ENCODE data around the gene INSRR. TPM values are rescaled to one million over a fixed set of nuclear protein-coding genes. Genes with fewer than 3 reads are reported as not detected.

INSRR gene
- total and polyA plus RNA-seq, 9 of the 15 experiments (the other 6 are each of a cell fraction or from before 2014, with no cell fraction given) = 0.03 to 0.18 (median 0.06) TPM; not detected in 3

DNA sequence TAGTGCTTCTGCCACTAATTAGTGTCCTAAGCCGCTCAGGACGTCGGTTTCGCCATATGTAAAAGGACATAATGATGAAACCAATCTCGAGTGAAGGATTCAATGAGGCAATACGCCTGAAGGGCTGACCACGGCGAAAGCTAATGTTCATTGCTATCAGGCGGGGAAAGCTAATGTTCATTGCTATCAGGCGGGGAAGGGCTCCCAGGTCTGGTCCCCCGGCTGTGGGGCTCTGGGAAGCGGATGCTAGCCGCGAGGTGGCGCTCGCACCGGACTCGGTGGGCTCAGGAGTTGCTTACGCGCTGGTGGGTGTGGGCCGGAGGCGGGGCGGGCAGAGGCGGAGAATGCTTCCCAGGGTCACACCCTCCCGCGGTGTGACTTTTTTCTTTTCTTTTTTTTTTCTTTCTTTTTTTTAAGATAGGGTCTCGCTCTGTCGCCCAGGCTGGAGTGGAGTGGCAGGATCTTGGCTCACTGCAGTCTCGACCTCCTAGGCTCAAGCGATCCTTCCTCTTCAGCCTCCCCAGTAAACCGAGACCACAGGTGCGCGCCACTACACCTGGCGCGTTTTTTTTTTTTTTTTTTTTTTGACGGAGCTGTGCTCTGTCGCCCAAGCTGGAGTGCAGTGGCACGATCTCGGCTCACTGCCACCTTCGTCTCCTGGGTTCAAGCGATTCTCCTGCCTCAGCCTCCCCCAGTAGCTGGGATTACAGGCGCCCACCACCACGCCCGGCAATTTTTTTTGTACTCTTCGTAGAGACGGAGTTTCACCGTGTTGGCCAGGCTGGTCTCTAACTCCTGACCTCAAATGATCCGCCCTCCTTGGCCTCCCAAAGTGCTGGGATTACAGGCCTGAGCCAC lies 33.5 kb upstream of the INSRR start (continued):
- TF ChIP-seq ARHGAP35 (IDR thresholded peaks at IDR 0.05; ENCODE audit: partially characterized antibody) = no peak
- TF ChIP-seq KDM2B (CRISPR knock-in tag; IDR thresholded peaks at IDR 0.05) = no peak
- 0 out of 2 replicates have a peak, but pooled peaks have one; percentile 27 for TF ChIP-seq SOX6 (IDR thresholded peaks at IDR 0.05)
- TF ChIP-seq ETV6 (IDR thresholded peaks at IDR 0.05; ENCODE audit: borderline replicate concordance in 1 of 2, low read depth in 2 of 2, low read length in 1 of 2) = no peak
- TF ChIP-seq ETV6 (CRISPR knock-in tag; IDR thresholded peaks at IDR 0.05; ENCODE audit: borderline replicate concordance) = no peak
- peak; percentile 49; the same call in 1 of the 2 replicates for TF ChIP-seq POLR2G (IDR thresholded peaks at IDR 0.05; ENCODE audit: low read depth, low read length)
- no peak for TF ChIP-seq TRIM28 (IDR thresholded peaks at IDR 0.05)
- no peak for TF ChIP-seq CBX8 (IDR thresholded peaks at IDR 0.05; ENCODE audit: borderline replicate concordance, extremely low read depth, low read depth, low read length, poor library complexity, severe bottlenecking)
- TF ChIP-seq C11orf30 (IDR thresholded peaks at IDR 0.05; ENCODE audit: low read depth) = no peak
- TF ChIP-seq RAD51 (IDR thresholded peaks at IDR 0.05; ENCODE audit: borderline replicate concordance, low read depth) = no peak
- no peak for TF ChIP-seq SMAD1 (IDR thresholded peaks at IDR 0.05; ENCODE audit: low read depth, low read length, partially characterized antibody)
- TF ChIP-seq SETDB1 (IDR thresholded peaks at IDR 0.05; ENCODE audit: low read length) = no peak
- TF ChIP-seq XRCC5 (IDR thresholded peaks at IDR 0.05; ENCODE audit: low read depth, low read length) = peak; percentile 68
- peak in 1 of 2 experiments; percentile 72; a peak in 1 of 4 replicates for TF ChIP-seq TEAD1 (CRISPR knock-in tag; IDR thresholded peaks at IDR 0.05)
- no peak for TF ChIP-seq HLTF (IDR thresholded peaks at IDR 0.05)
- no peak for TF ChIP-seq IRF2 (CRISPR knock-in tag; IDR thresholded peaks at IDR 0.05)
- TF ChIP-seq, protein P1, sequence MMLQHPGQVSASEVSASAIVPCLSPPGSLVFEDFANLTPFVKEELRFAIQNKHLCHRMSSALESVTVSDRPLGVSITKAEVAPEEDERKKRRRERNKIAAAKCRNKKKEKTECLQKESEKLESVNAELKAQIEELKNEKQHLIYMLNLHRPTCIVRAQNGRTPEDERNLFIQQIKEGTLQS (IDR thresholded peaks at IDR 0.05) = peak; percentile 56
- TF ChIP-seq, protein P1 (CRISPR knock-in tag; conservative IDR thresholded peaks at IDR 0.05) = peak; percentile 42; the same call in 1 of the 2 replicates
- no peak for TF ChIP-seq SMAD2 (IDR thresholded peaks at IDR 0.05; ENCODE audit: low read depth, low read length)
- TF ChIP-seq CREM (IDR thresholded peaks at IDR 0.05; ENCODE audit: low read depth) = peak; percentile 83
- TF ChIP-seq ZNF24 (IDR thresholded peaks at IDR 0.05) = no peak; the same call in 1 of the 2 replicates
- TF ChIP-seq HDAC2 (IDR thresholded peaks at IDR 0.05) = no peak
- no peak for TF ChIP-seq ZNF699 (CRISPR knock-in tag; IDR thresholded peaks at IDR 0.05; ENCODE audit: insufficient replicate concordance)
- no peak for TF ChIP-seq ZNF253 (CRISPR knock-in tag; conservative IDR thresholded peaks at IDR 0.05)
- no peak for TF ChIP-seq IFI16 (CRISPR knock-in tag; IDR thresholded peaks at IDR 0.05)
- no peak for TF ChIP-seq PCBP2 (IDR thresholded peaks at IDR 0.05; ENCODE audit: low read depth, low read length, poor library complexity, severe bottlenecking)
- no peak for TF ChIP-seq CBX1 (IDR thresholded peaks at IDR 0.05; ENCODE audit: low read depth)
- TF ChIP-seq ZNF551 (CRISPR knock-in tag; IDR thresholded peaks at IDR 0.05) = no peak
- no peak for TF ChIP-seq DDX20 (tag; IDR thresholded peaks at IDR 0.05; ENCODE audit: low read depth)
- TF ChIP-seq FOXK2 (conservative IDR thresholded peaks at IDR 0.05 in 1 of 2, IDR thresholded peaks at IDR 0.05 in 1 of 2; ENCODE audit: low read depth in 2 of 2) = no peak

All from K562 (cell line).